ENCODE results near the gene MPHOSPH9.
"Not testable (repeated sequence)": the region's sequence is repeated elsewhere in the genome, so short reads cannot be mapped to it uniquely, and the experiment has no call there.

The MPHOSPH9 gene

GRCh38 chr12:123229051-123229450 is 3.9 kb downstream of the MPHOSPH9 start:
- Histone ChIP-seq H3K4me1 (ENCODE audit: control insufficient read depth in 1 of 2, insufficient read depth in 2 of 2, low read length in 2 of 2) (peaks cover 11 to 16% of the 10 kb centered on the region in 2 donors), H3K9me3 (ENCODE audit: control insufficient read depth in 1 of 2, low read length in 2 of 2) (no peaks in the 10 kb centered on the region), H3K27ac (ENCODE audit: low read depth, low read length) (no peak overlapping the region), H3K27me3 (ENCODE audit: control insufficient read depth in 1 of 2, insufficient read depth in 2 of 2, low read length in 2 of 2) (no peaks in the 10 kb centered on the region), H3K4me3 (ENCODE audit: low read depth in 1 of 2, low read length in 2 of 2) (no peak overlapping the region), H3K9ac (ENCODE audit: low read depth in 1 of 2, low read length in 2 of 2) (no peak overlapping the region), H3K36me3 (ENCODE audit: control insufficient read depth in 1 of 2, insufficient read depth in 2 of 2, low read length in 2 of 2) (peaks cover 4 to 7% of the 10 kb centered on the region in 2 donors)

GRCh38 chr12:123227581-123228258 is 5.2 kb downstream of the MPHOSPH9 start:
- Histone ChIP-seq H3K27me3 (ENCODE audit: control insufficient read depth in 1 of 2, insufficient read depth in 2 of 2, low read length in 2 of 2) (no peaks in the 10 kb centered on the region), H3K9ac (ENCODE audit: low read depth in 1 of 2, low read length in 2 of 2) (no peak overlapping the region), H3K9me3 (ENCODE audit: control insufficient read depth in 1 of 2, low read length in 2 of 2) (no peaks in the 10 kb centered on the region), H3K27ac (ENCODE audit: low read depth, low read length) (no peak overlapping the region), H3K36me3 (ENCODE audit: control insufficient read depth in 1 of 2, insufficient read depth in 2 of 2, low read length in 2 of 2) (peaks cover 4 to 7% of the 10 kb centered on the region in 2 donors), H3K4me1 (ENCODE audit: control insufficient read depth in 1 of 2, insufficient read depth in 2 of 2, low read length in 2 of 2) (peaks cover 10 to 11% of the 10 kb centered on the region in 2 donors), H3K4me3 (ENCODE audit: low read depth in 1 of 2, low read length in 2 of 2) (no peak overlapping the region)

- Histone ChIP-seq H3K27me3 (ENCODE audit: control insufficient read depth in 1 of 2, insufficient read depth in 2 of 2, low read length in 2 of 2) (no peaks in the 10 kb centered on the region), H3K36me3 (ENCODE audit: control insufficient read depth in 1 of 2, insufficient read depth in 2 of 2, low read length in 2 of 2) (peaks cover 13 to 14% of the 10 kb centered on the region in 2 donors), H3K9ac (ENCODE audit: low read depth in 1 of 2, low read length in 2 of 2) (no peak overlapping the region), H3K27ac (ENCODE audit: low read depth, low read length) (no peak overlapping the region), H3K4me1 (ENCODE audit: control insufficient read depth in 1 of 2, insufficient read depth in 2 of 2, low read length in 2 of 2) (peaks cover 0 to 4% of the 10 kb centered on the region in 2 donors), H3K4me3 (ENCODE audit: low read depth in 1 of 2, low read length in 2 of 2) (no peak overlapping the region), H3K9me3 (ENCODE audit: control insufficient read depth in 1 of 2, low read length in 2 of 2) (no peaks in the 10 kb centered on the region)
Observed at GRCh38 chr12:123225443-123225842, 7.5 kb downstream of the MPHOSPH9 start.

- Histone ChIP-seq H3K4me3 (ENCODE audit: low read depth in 1 of 2, low read length in 2 of 2) (peak overlapping the region in 1 of 2 donors; percentile 29), H3K27ac (ENCODE audit: low read depth, low read length) (no peak overlapping the region), H3K27me3 (ENCODE audit: control insufficient read depth in 1 of 2, insufficient read depth in 2 of 2, low read length in 2 of 2) (no peaks in the 10 kb centered on the region), H3K4me1 (ENCODE audit: control insufficient read depth in 1 of 2, insufficient read depth in 2 of 2, low read length in 2 of 2) (peaks cover 0 to 4% of the 10 kb centered on the region in 2 donors), H3K36me3 (ENCODE audit: control insufficient read depth in 1 of 2, insufficient read depth in 2 of 2, low read length in 2 of 2) (peaks cover 10 to 21% of the 10 kb centered on the region in 2 donors), H3K9me3 (ENCODE audit: control insufficient read depth in 1 of 2, low read length in 2 of 2) (no peaks in the 10 kb centered on the region), H3K9ac (ENCODE audit: low read depth in 1 of 2, low read length in 2 of 2) (peak overlapping the region in 1 of 2 donors; percentile 32)
Observed at GRCh38 chr12:123223241-123223668, 9.7 kb downstream of the MPHOSPH9 start.

- H3K36me3 ChIP-seq (ENCODE audit: control insufficient read depth in 1 of 2, insufficient read depth in 2 of 2, low read length in 2 of 2), result peaks cover 4 to 29% of the 10 kb centered on the region in 2 donors
- not testable (repeated sequence) for H3K4me1 ChIP-seq (ENCODE audit: control insufficient read depth in 1 of 2, insufficient read depth in 2 of 2, low read length in 2 of 2); H3K27me3 ChIP-seq (ENCODE audit: control insufficient read depth in 1 of 2, insufficient read depth in 2 of 2, low read length in 2 of 2); H3K9ac ChIP-seq (ENCODE audit: low read depth in 1 of 2, low read length in 2 of 2); H3K27ac ChIP-seq (ENCODE audit: low read depth, low read length); H3K9me3 ChIP-seq (ENCODE audit: control insufficient read depth in 1 of 2, low read length in 2 of 2); H3K4me3 ChIP-seq (ENCODE audit: low read depth in 1 of 2, low read length in 2 of 2)
Observed at GRCh38 chr12:123207815-123208214, 25.1 kb downstream of the MPHOSPH9 start.

GRCh38 chr12:123206794-123207193 is 26.1 kb downstream of the MPHOSPH9 start:
- H3K9ac ChIP-seq (ENCODE audit: low read depth in 1 of 2, low read length in 2 of 2); H3K9me3 ChIP-seq (ENCODE audit: control insufficient read depth in 1 of 2, low read length in 2 of 2); H3K4me1 ChIP-seq (ENCODE audit: control insufficient read depth in 1 of 2, insufficient read depth in 2 of 2, low read length in 2 of 2); H3K27me3 ChIP-seq (ENCODE audit: control insufficient read depth in 1 of 2, insufficient read depth in 2 of 2, low read length in 2 of 2); H3K4me3 ChIP-seq (ENCODE audit: low read depth in 1 of 2, low read length in 2 of 2); H3K27ac ChIP-seq (ENCODE audit: low read depth, low read length): not testable (repeated sequence)
- H3K36me3 ChIP-seq (ENCODE audit: control insufficient read depth in 1 of 2, insufficient read depth in 2 of 2, low read length in 2 of 2), result peaks cover 10 to 37% of the 10 kb centered on the region in 2 donors

GRCh38 chr12:123200414-123200813 is 32.5 kb downstream of the MPHOSPH9 start:
- Histone ChIP-seq H3K4me1 (ENCODE audit: control insufficient read depth in 1 of 2, insufficient read depth in 2 of 2, low read length in 2 of 2) (no peaks in the 10 kb centered on the region), H3K9me3 (ENCODE audit: control insufficient read depth in 1 of 2, low read length in 2 of 2) (no peaks in the 10 kb centered on the region), H3K36me3 (ENCODE audit: control insufficient read depth in 1 of 2, insufficient read depth in 2 of 2, low read length in 2 of 2) (peaks cover 18 to 32% of the 10 kb centered on the region in 2 donors), H3K9ac (ENCODE audit: low read depth in 1 of 2, low read length in 2 of 2) (no peak overlapping the region), H3K4me3 (ENCODE audit: low read depth in 1 of 2, low read length in 2 of 2) (no peak overlapping the region), H3K27ac (ENCODE audit: low read depth, low read length) (no peak overlapping the region), H3K27me3 (ENCODE audit: control insufficient read depth in 1 of 2, insufficient read depth in 2 of 2, low read length in 2 of 2) (no peaks in the 10 kb centered on the region)

- H3K9ac ChIP-seq (ENCODE audit: low read depth in 1 of 2, low read length in 2 of 2), result no peak overlapping the region
- no peak overlapping the region for H3K27ac ChIP-seq (ENCODE audit: low read depth, low read length)
- no peaks in the 10 kb centered on the region for H3K4me1 ChIP-seq (ENCODE audit: control insufficient read depth in 1 of 2, insufficient read depth in 2 of 2, low read length in 2 of 2)
- H3K27me3 ChIP-seq (ENCODE audit: control insufficient read depth in 1 of 2, insufficient read depth in 2 of 2, low read length in 2 of 2), result no peaks in the 10 kb centered on the region
- no peak overlapping the region for H3K4me3 ChIP-seq (ENCODE audit: low read depth in 1 of 2, low read length in 2 of 2)
- H3K9me3 ChIP-seq (ENCODE audit: control insufficient read depth in 1 of 2, low read length in 2 of 2), result no peaks in the 10 kb centered on the region
- peaks cover 18 to 32% of the 10 kb centered on the region in 2 donors for H3K36me3 ChIP-seq (ENCODE audit: control insufficient read depth in 1 of 2, insufficient read depth in 2 of 2, low read length in 2 of 2)
Observed at GRCh38 chr12:123199936-123200335, 33.0 kb downstream of the MPHOSPH9 start.

- no peak overlapping the region for H3K27ac ChIP-seq (ENCODE audit: low read depth, low read length)
- no peak overlapping the region for H3K9ac ChIP-seq (ENCODE audit: low read depth in 1 of 2, low read length in 2 of 2)
- peaks cover 0 to 46% of the 10 kb centered on the region in 2 donors for H3K36me3 ChIP-seq (ENCODE audit: control insufficient read depth in 1 of 2, insufficient read depth in 2 of 2, low read length in 2 of 2)
- H3K4me1 ChIP-seq (ENCODE audit: control insufficient read depth in 1 of 2, insufficient read depth in 2 of 2, low read length in 2 of 2), result no peaks in the 10 kb centered on the region
- H3K4me3 ChIP-seq (ENCODE audit: low read depth in 1 of 2, low read length in 2 of 2), result no peak overlapping the region
- no peaks in the 10 kb centered on the region for H3K27me3 ChIP-seq (ENCODE audit: control insufficient read depth in 1 of 2, insufficient read depth in 2 of 2, low read length in 2 of 2)
- H3K9me3 ChIP-seq (ENCODE audit: control insufficient read depth in 1 of 2, low read length in 2 of 2), result no peaks in the 10 kb centered on the region
Observed at GRCh38 chr12:123187637-123188036, 45.3 kb downstream of the MPHOSPH9 start.

GRCh38 chr12:123180171-123180570 is 52.8 kb downstream of the MPHOSPH9 start:
- Histone ChIP-seq H3K4me1 (ENCODE audit: control insufficient read depth in 1 of 2, insufficient read depth in 2 of 2, low read length in 2 of 2) (no peaks in the 10 kb centered on the region), H3K27ac (ENCODE audit: low read depth, low read length) (no peak overlapping the region), H3K9ac (ENCODE audit: low read depth in 1 of 2, low read length in 2 of 2) (no peak overlapping the region), H3K27me3 (ENCODE audit: control insufficient read depth in 1 of 2, insufficient read depth in 2 of 2, low read length in 2 of 2) (no peaks in the 10 kb centered on the region), H3K36me3 (ENCODE audit: control insufficient read depth in 1 of 2, insufficient read depth in 2 of 2, low read length in 2 of 2) (peaks cover 9 to 37% of the 10 kb centered on the region in 2 donors), H3K4me3 (ENCODE audit: low read depth in 1 of 2, low read length in 2 of 2) (no peak overlapping the region), H3K9me3 (ENCODE audit: control insufficient read depth in 1 of 2, low read length in 2 of 2) (no peaks in the 10 kb centered on the region)
